Non-pigmented ciliary epithelial cell (primary cell): ENCODE measurements around the gene CAMTA1.

Source experiments
- DNase-seq: peaks from one replicate; pipeline ENCODE4 v3.0.0-alpha.2; 2010; ENCODE audit warnings: low read depth

The CAMTA1 gene

DNA sequence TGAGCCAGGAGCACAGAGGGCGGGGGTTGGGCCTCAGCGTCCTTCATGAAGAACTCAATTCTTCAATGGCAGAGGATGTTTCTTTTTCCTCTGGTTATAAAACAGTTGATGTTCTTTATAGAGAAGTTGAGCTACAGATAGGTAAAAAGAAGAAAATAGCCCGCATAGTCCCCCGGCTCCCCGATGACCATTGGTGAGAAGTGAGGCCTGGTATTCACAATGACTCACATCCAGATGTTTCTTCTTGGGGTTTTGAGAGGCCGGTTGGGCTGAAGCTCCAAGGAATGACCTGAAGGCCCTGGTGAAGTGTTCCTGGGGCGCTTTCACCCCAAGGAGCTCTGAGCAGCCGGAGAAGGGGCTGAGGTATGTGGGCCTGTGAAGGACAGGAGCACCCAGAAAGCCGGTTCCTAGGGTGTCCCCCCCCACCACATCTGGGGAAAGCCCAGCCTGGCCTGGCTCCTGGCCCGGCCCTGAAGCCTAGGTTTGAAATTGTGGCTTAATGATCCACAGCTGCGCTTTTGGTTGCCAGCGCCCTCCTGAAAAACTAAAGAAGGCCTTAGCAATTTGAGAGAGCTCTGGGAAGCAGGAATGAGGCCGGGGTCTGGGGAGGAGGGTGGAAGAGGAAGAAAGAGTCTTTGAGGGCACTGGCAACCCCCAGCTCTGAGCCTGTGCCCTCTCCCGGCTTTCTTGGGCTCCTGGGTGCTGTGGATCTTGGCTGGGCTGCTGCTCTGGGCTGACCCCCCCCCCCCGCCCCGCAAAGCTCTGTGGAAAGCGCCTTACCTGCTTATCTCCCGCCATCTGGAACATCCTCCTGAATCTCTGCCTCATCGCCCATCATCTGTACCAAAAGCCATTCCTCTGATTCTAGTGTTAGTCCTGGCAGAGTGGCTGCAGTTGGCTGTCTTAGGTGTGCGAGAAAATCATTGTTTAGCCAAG lies 444.7 kb downstream of the CAMTA1 start:
- DNase-seq: no peak

DNA sequence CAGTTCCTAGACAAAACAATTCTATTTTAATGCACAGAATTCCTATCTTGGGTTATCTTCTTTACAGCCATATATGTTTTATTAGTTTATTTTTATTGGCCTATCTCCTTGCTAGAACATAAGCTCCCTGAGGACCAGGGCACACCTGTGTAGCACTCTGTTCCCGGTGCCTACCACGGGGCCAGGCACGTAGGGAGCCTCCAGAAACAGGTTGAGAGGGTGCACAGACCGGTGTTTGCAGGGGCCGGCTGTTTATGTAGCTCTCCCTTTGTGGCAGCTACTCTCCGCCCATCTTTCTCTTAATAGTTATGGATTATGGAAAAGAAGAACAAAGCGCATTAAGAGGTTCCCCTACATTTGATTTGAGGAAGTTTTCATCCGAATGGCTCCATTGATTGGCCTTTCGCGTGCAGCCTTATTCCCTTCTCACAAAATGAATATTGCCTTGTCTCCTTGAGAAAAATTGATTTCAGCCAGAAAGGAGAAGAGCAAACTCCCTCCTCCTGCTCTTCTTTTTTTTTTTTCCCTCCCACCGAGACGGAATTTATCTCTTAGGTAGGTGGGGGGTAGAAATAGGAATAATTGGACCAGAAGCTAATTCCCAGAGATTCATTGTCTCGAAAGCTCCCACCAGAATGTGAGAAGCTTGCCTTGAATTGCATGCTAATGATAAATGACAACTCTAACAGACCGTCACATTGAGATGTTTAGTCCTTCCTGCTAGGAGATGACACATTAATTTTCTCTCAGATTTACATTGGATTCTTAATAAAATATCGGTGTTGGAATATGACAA lies 447.4 kb downstream of the CAMTA1 start:
- DNase-seq: no peak

DNA sequence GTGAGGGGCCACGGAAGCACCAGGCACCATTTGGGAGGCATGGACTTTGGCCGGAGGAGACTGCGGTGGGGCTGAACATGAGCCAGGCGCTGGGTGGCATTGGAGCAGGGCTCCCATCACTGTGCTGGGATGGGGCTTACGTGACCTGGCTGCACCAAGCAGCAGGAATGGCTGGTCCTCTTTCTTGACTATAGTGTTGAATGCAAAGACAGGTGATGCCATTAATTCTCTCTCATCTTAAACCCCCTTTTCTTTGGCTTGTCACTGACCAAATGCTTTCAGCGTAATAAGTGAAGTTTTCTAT lies 447.9 kb downstream of the CAMTA1 start:
- DNase-seq: no peak

DNA sequence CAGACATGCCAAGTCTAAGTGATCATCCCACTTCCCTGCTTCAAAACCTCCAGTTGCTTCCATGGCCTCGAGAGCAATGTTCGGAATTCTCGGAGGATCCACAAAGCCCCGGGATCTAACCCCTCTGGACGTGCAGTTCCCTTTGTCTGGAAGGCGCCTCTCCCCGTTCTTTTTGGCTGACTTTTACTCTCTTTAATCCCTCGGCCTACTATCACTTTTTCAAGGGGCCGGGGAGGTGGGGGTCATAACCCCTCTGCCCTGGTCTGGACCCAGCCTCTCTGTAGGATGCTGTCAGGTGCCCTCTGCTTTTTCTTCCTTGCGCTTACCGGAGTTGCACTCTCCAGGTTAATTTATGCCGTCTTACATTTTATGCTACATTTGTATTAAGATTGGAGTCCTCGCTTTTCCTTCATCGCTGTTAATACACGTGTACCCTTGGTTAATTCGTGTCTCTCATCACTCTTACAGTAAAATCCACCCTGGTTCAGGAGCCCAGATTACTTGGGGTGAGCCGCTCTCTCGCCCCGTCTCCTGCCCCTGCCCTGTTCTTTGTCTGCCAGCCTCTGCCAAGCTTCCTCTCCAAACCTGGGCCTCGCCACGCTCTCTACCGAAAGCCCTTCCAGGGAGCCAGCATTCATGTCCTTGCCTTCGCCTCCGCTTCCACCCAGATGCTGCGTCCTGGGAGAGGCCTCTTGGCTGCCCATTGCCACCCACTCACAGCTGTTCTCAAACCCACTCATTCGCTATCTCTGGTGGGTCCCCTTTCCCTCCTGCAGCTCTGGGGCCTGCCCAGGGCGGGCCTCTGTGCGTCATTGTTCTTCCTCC lies 448.6 kb downstream of the CAMTA1 start:
- DNase-seq: no peak

DNA sequence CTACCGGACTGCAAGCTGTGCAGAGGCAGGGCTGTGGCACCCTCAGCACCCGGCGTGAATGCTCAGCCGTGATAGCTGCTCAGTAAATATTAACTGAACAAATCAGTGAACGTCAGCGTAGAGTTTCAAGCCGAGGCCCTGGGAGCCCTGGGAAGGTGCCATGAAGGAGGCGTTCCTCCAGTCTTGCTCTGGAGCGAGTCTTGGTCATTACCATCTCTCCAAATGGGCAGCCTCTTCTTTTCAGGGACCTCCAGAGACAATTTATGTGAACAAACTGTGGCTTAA lies 449.2 kb downstream of the CAMTA1 start:
- DNase-seq: no peak

DNA sequence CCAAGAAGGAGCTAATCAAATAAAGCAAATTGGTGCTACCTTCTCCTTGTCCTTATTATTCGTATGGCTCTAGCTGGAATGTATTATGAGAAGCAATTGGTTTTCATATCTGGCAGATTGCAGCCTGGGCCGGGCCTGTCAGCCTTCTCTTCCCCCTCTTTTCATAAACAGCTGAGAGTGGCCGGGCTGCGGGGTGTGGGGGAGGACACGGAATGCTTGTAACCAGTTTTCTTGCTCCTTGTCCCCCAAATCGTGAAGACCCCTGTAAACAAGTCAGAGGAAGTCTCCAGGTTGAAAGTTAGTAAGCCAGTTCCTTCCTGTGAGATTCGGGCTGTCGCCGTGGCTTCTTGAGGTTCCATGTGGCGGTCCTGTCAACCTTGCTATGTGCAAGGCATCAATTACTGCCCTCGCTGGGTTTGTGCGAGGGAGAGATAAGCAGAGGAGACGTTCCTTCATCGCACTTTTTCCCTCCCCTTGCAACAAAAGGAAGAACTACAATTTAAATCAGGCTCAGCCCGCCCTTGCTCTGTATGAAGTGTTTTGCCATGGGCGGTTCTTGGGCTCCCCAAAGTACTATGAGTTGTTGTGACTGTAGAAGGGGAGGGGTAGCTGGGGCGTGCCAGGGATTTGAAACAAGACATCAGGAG lies 450.7 kb downstream of the CAMTA1 start:
- DNase-seq: no peak

DNA sequence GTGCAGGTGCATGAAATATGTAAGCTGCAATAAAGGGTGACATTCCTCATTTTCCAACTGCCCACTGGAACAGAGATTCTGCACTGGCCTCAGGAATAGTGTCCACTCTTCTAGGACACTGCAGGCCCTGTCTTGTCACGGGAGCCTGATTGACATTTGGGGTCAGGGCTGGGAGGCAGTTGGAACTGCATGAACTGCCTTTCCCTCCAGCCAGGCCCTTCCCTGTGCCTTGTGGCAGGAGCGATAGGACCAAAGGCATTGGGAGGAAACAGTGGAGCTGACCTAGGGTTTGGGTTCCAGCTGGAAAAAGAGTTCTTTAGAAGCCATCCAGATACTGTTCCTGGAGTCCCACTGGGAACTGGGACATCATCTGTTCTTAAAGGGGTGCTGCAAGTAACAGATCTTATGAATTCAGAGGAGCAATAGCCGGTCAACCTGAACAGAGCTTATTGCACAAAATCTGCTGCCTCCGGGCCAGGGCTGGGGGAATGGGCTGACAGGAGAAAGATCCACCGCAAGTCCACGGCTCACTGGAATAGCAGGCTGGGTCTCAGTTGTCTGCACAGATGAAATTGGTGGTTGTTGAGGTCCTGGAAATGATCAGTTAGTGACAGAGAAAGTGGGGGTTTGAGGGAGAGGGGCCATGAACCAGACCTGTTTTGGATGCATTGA lies 451.7 kb downstream of the CAMTA1 start:
- DNase-seq: no peak

DNA sequence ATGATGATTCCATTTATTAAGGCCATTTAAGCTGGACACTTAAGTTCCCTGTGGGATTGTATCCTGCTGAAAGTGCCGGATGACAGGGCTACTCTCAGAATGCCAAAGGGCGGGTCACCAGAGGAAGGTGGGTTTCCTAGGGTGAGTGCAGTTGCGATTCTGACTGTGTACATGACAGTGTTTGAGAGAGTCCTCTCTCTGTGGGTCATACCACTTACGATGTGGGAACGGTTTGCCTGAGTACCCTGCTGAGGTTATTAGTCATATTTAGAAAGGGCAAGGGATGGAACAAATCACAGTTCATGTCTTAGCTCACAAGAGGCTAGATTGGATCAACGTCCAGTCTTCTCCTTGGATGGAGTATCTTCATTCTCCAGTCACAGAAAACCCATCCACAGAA lies 461.9 kb downstream of the CAMTA1 start:
- DNase-seq: no peak

DNA sequence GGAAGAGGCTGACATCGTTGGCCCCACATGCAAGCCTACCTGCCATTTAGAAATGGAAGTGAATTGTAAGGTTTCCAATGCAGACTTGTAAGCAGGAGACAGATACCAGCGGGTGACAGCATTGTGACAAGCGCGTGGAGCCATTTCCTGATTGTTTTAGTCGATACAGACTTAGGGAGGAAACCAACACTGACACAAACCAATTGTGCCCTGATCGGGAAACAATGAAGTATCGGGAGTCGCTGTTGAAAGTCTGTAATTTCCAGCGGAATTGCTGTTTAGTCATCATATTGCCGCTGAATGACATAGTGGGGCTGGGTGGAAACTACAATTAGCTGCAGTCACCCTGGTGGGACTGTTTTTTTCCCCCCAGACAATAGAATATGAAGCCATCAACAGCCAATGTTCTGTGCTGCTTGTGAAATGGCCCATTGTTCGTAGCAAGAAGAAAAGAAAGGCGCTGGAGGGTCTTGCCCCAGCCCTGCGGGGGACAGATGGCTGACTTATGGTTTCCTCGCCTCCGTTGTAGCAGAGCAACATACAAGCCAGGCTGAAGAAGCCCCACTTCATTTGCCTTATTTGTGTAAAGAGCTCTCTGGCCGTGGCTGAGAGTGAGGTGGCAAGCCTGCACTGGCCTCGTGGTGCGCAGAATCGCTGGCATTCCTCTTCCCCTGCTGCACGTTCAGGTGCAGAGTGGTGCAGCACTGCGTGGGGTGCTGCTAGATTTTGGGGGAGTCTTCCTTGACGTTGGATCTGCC lies 462.7 kb downstream of the CAMTA1 start:
- DNase-seq: no peak

DNA sequence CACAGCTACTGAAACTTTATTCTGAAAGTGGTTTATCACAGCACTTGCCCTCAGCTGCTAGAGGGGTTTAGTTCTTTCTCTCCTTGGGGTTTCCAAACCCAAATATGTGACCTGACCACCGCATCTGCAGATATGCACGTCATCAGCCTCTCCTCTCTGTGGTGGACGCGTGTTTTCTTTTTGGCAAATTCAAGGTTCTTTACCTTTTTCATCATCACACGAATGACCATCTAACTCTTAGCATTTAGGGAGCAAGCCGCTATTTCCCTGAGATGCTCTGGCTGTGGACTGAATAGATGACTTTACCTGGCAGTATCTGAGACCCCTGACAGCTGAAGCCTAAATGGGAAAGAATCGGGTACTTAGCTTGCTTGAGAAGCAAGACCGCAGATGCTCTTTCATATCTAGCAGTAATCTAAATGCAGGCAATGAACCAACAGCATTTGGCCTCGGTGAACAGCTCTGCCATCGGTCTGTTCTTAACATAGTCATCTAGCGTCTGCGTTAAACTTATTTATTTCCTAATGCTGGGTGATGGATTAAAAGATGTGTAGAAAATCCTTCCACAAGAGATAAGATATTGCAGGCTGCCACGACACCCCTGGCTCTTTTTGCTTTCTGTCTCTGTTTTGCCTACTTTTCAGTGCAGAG lies 463.4 kb downstream of the CAMTA1 start:
- DNase-seq: no peak

DNA sequence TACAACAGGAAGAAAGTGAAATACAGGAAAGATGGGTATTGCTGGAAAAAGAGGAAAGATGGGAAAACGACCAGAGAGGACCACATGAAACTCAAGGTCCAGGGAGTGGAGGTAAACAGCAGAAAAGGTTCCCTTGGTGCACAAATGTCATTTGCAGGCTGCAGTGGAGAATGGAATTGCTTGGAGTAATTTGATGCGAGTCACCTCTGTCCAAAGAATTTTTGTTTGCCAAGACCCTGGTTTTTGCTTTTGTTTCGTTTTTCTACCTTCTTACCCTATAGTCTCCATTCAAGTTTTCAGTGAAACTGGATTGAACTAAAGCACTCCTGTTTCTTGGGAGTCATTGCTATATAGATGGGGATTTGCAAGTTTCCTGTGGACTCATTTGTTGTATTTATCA lies 464.3 kb downstream of the CAMTA1 start:
- no peak for DNase-seq

DNA sequence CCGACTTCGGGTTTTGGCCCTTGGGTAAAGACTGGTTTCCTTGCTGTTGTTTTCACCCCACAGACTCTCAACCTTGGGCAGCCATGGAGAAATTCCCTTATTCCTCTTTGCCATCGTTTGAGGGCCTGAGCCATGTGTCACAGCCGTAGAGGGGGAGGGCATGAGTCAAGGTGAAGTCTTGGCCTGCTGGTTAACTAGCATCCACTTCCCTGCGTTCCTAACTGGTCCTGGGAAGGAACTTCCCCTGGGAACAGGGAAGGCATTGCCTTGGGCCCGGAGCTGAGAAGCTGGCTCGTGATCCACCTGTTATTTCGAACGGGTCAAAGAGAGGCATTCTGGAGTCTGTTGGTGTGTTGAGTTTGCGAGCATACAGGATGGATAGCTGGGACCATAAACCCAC lies 464.9 kb downstream of the CAMTA1 start:
- DNase-seq: no peak

DNA sequence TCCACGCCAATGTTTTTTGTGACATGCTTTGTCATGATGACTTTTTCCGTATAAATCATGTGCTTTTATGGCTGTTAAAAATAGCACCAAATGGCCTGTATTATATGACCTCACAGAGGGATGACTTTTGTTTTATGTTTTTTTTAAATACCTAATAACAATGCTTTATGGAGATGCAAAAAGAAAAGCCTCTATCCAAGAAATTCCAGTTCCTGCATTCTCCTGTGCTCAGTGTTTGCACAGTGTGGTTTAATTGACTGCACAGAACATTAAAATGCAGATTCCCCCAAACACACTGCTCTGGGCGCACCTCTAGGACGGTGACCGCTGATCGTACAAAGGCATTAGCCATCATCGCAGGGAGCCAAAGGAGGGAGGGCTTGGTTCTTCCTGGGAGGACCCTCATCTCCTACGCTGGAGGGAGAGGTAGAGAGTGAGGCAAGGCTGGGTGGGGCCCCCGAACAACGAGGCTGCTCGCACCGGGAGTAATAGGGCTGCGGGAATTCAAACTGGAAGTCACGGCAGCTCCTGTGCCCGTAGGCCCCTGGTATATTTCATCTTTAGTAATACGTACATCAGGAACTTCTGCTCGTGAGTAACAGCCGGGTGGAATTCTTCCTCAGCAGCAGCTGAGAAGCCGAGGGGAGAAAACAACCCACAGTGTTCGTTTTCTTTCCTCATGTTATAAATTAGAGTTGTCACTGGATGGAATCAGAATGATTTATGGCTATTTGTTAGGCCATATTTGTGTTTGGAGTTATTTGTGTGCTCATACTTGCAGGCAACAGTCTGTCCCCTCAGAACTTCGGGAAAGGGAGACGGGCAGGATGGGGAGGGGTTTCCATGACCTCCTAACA lies 465.6 kb downstream of the CAMTA1 start:
- no peak for DNase-seq

DNA sequence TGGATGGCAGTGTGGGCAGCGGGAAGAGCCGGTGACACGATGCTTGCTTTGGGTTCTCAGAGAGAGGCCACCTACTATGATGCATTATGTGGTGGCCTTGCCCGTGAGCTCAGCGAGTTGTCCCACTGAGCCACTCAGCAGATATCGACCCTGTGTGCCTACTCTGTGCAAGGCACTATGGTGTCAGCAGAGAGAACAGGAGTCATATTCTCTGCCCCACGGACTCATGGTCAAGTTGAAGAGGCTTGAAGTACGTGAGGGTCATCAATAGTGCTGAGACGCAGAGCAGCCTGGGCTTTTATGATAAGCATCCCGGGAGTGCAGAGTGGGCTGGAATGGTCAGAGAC lies 466.2 kb downstream of the CAMTA1 start:
- DNase-seq: no peak

DNA sequence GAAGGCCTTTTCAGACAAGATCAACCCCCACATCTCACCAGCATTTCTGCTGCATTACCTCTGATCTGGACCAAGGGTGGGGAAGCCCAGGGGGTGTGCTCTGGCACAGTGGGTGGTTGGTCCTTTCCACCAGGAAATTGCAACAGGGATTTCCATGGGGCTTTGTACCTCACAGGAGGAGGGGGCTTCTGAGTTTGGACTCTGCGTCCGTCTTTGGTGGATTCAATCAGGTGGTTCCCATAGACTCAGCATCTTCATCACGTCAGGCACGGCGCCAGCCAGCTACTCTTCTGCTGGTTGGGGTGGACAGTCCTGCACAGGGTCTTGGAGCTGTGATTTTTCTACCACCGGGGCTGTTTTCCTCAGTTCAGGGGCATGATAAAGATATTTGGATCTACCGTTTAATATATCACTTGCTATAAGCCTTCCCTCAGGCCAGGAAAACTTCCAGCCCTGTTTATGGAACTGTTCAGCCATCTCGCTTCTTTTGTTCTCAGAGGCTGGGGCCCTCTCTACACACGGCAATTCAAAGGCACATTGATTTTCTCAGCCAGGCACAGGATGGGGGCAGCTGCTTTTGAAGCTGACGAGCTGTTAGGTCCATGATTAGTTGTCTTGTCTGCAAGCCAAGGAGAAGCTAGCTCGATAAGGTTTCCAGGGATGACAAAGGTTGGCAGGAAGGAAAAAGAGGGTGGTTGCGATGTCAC lies 467.3 kb downstream of the CAMTA1 start:
- no peak for DNase-seq

DNA sequence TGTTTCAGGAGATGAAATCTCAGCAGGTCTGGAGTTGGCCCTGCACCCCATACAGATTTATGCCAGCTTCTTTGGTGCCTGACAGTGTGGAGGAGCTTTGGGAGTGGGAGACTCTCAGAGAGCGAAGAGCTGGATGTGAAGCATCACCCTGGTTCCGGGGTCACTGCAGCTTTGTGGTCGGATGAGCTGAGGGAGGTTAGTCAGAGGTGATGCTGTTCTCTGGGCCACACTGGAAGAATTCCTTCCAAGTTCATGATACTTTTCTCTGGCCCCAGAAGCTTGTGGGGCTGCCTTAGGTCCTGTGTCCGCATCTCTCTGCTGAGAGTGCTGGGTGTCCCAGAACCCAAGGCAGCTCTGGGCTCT lies 467.8 kb downstream of the CAMTA1 start:
- no peak for DNase-seq

DNA sequence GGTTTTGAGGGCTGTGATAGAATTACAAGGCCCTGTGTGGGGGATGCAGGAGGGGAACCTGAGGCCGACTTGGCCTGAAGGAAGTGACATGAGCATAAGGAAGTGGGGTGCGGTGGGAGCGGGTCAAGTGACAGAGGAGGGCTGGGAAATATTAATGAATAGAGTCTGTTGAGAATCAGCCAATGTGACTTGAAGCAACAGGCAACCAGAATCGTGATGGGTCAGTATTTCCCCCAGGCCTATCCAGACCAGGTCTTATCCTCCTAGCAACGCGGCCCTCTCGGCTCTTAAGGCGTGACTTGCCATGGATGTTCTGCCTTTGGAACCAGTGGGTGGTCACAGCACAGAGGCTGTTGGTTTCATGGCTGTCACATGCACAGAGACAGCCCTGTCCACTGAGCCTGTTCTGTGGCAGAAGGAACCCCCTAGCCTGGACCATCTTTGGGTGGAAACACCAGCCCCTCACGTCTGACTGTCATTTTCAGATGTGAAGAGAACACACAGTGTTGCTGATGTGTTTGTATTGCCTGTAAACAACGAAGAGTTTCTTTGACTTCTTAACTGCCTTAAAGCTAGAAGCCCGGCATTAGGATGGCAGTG lies 468.8 kb downstream of the CAMTA1 start:
- no peak for DNase-seq

DNA sequence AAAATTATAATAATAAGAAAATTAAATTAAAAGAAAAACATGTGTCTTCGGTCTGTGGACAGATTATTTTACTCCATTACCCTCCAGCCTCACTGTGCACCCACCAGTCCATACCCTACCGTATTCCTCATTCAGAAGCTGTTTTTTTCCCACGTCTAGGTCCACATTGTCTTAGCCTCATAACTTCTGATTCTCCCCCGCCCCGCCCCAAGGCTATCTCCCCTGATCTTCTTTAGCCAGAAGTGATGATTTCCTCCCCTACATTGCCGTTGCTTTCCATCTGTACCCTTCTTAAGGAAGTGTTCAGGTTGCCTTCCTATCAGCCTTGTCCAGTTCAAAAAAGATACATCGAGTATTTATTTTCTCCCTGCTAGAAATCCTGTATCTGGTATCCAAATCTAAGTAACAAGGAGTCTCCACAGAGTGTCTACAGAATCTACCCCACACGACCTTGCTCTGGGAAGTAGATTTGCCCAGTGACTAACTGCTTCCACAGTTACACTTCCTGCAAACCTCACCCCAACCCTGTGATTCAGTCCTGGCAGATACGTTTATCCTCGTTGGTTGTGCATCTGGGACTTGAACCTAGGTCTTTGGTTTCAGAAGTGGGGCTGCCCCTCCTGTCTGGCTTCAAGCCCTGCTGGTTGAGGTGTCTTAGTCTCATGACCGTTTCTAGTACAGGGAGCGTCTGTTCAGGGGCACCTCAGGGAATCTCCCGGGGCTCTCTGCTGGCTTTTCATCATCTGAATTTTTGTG lies 470.2 kb downstream of the CAMTA1 start:
- DNase-seq: peak; percentile 27
